Esophagus squamous epithelium (tissue), 5 donors: ENCODE measurements around the gene GPR161. TPM values are rescaled to one million over a fixed set of nuclear protein-coding genes. Genes with fewer than 3 reads are reported as not detected.

Experiments
- DNase-seq: peaks from one replicate; lab custom pipeline; 2025; lab: John Stamatoyannopoulos, UW
- H3K27ac ChIP-seq, 4 donors: fragments of 200-600 bp; sonication (generic); one replicate each; pipeline ENCODE4 v1.5.1; 2016 to 2019; ENCODE audit warnings: mild to moderate bottlenecking in 1 of 4
- H3K27me3 ChIP-seq, 4 donors: fragments of 200-600 bp; sonication (generic); 1 replicate in 3 of 4; 2 replicates in 1 of 4; pipeline versions ENCODE4 v1.5.1 to v1.6.0; 2017 to 2021; ENCODE audit warnings: antibody characterized with exemption in 1 of 4
- H3K36me3 ChIP-seq, 3 donors: fragments of 200-600 bp; sonication (generic); one replicate each; pipeline ENCODE4 v1.5.1; 2016 to 2019
- H3K4me1 ChIP-seq, 3 donors: fragments of 200-600 bp; sonication (generic); one replicate each; pipeline ENCODE4 v1.5.1; 2017 to 2019
- H3K4me3 ChIP-seq, 4 donors: fragments of 200-600 bp; sonication (generic); 1 replicate in 3 of 4; 2 replicates in 1 of 4; pipeline ENCODE4 v1.5.1; 2016 to 2019; ENCODE audit warnings: mild to moderate bottlenecking in 2 of 4, moderate library complexity in 1 of 4
- H3K9me3 ChIP-seq, 3 donors: fragments of 200-600 bp; sonication (generic); one replicate each; pipeline ENCODE4 v1.5.1; 2016 to 2019
- CTCF ChIP-seq, 6 experiments: fragments of 450-650 bp in 4 of 6; fragments of 200-600 bp in 2 of 6; sonication (generic) in 2 of 6; IDR thresholded peaks; one replicate each; pipeline ENCODE4 v1.5.1; 2016 to 2019; ENCODE audit warnings: antibody characterized with exemption in 6 of 6, mild to moderate bottlenecking in 4 of 6, moderate library complexity in 4 of 6
- POLR2A ChIP-seq, 4 donors: fragments of 450-650 bp; IDR thresholded peaks; one replicate each; pipeline ENCODE4 v1.6.1; 2017; ENCODE audit warnings: antibody characterized with exemption in 4 of 4, mild to moderate bottlenecking in 4 of 4, moderate library complexity in 3 of 4
- WGBS, 2 donors: methylation state at CpG; one replicate each; pipeline ENCODE4 v1.1.5; 2018; 5-methylcytosine and 5-hydroxymethylcytosine counted together
- intact Hi-C: fragments of 100-400 bp; cut with DNase I; formaldehyde crosslinking; loops from one replicate; pipeline ENCODE4 v1.15.0; 2022
- total RNA-seq, 4 donors: library from RNA; depleted of rRNA; stranded (reverse); fragments of >200 nt; gene quantifications; one replicate each; pipeline ENCODE4 v1.1.0, GENCODE V29; 2016
- donor health status: DM: yes; HTN: yes; CAD: no.

GPR161 gene
- total RNA-seq, 4 donors from 2014 or later: 1.7 to 12.2 (median 3.9) TPM

GRCh38 chr1:168098534-168099320, 38.0 kb downstream of the GPR161 start:
- no peak for TF ChIP-seq CTCF (IDR thresholded peaks at IDR 0.05)
- TF ChIP-seq POLR2A (IDR thresholded peaks at IDR 0.05): no peak
- H3K4me1 ChIP-seq: peaks cover 0 to 12% (median 0%) of the 10 kb centered on the region in 3 donors
- peaks cover 3 to 54% (median 6%) of the 10 kb centered on the region in 3 donors for H3K36me3 ChIP-seq
- no peaks in the 10 kb centered on the region for H3K27me3 ChIP-seq
- intact Hi-C loops: loop anchor here (5.0 kb wide), 1 partner anchor 49 kb away; no protein-coding TSS in a partner anchor
- no peak overlapping the region for H3K27ac ChIP-seq
- no peak overlapping the region for H3K4me3 ChIP-seq
- H3K9me3 ChIP-seq: no peaks in the 10 kb centered on the region
- DNase-seq: no peak
- 91 to 92% methylated on average over 6 to 9 of the region's 15 CpGs for WGBS, 2 donors

DNA sequence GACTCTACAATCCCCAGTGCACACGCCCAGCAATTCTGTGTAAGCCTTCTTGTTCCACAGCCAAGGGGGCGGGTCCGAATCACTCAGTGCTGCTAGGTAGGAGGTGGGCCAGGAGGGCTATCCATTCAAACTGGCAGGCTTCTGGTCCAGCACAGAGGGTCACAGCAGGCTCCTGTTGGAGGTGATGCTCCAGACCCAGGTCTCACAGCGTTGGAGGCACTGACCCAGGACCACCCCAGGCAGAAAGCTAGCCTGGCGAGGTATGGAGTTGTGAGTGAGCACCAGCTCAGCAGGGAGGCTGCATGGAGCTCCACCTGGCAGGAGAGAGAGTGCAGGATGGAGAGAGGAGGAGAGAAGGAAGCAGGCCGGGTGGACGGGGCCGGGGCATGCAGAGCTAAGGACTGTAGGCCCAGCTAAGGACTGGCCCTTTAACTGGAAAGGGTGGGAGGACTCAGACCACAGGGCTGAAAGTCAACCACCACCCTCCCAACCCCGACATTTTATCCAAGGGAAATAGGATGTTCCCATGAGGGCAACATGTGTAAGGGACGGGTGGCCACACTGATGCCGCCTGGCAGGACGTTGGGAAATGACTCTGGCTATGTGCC, 38.7 kb downstream of the GPR161 start:
- Histone ChIP-seq H3K4me1 (peaks cover 0 to 16% (median 0%) of the 10 kb centered on the region in 3 donors), H3K9me3 (no peaks in the 10 kb centered on the region), H3K4me3 (no peak overlapping the region), H3K27ac (no peak overlapping the region), H3K36me3 (peaks cover 0 to 52% (median 6%) of the 10 kb centered on the region in 3 donors), H3K27me3 (no peaks in the 10 kb centered on the region)
- no peak for DNase-seq
- WGBS, 2 donors: 90 to 94% methylated on average over 8 to 11 of the region's 12 CpGs
- no peak for TF ChIP-seq CTCF (IDR thresholded peaks at IDR 0.05)
- TF ChIP-seq POLR2A (IDR thresholded peaks at IDR 0.05): no peak
- intact Hi-C loops: loop anchor here (5.0 kb wide), 1 partner anchor 49 kb away; no protein-coding TSS in a partner anchor

DNA sequence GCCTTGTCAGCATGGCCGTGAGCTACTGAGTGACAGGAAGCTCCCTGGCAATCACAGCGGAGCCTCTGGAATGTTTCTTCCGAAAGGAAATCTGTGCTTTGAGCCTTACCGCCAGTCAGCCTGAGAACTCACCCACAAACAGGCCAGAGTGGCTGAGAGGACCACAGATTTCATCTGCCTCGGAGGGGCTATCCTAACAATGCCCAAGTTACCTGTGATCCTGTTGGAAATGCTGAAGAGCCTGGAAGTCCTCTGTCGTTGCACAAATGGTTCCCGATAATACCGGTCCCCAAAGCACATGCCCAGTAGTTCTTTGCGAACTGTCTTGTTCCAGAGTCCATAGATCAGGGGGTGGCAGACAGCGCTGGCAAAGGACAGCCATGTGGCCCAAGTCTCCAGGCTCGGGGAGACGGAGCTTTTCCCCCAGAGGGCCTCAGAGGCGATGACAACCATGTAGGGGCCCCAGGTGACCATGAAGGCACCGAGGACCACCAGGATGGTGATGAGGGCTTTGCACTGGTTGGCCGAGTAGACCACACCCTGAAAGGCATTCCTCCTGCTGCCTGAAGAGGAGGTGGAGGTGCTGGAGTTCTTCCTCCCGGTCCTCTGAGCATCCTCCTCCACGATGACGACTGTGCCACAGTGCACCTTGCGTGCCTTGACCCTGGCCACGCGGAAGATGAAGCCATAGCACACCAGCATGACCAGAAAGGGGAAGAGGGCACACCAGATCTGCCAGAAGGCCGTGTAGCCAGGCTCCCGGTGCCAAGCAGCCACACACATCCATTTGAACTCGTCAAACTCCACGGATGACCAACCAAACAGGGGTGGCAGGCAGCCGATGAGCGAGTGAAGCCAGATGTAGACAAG, 40.2 kb downstream of the GPR161 start:
- Histone ChIP-seq H3K4me1 (peaks cover 0 to 30% (median 0%) of the 10 kb centered on the region in 3 donors), H3K27me3 (no peaks in the 10 kb centered on the region), H3K27ac (no peak overlapping the region), H3K36me3 (peaks cover 0 to 52% (median 6%) of the 10 kb centered on the region in 3 donors), H3K4me3 (no peak overlapping the region), H3K9me3 (no peaks in the 10 kb centered on the region)
- intact Hi-C loops: loop anchor here (5.0 kb wide), 1 partner anchor 51 kb away; no protein-coding TSS in a partner anchor
- TF ChIP-seq POLR2A (IDR thresholded peaks at IDR 0.05) (no peak), CTCF (IDR thresholded peaks at IDR 0.05) (no peak)
- DNase-seq: no peak
- 93 to 94% methylated on average over 13 to 20 of the region's 27 CpGs for WGBS, 2 donors

GRCh38 chr1:168095476-168095875, 41.3 kb downstream of the GPR161 start:
- DNase-seq: no peak
- WGBS, 2 donors: 96 to 97% methylated on average over 6 of the region's 6 CpGs
- Histone ChIP-seq H3K4me1 (peaks cover 0 to 30% (median 0%) of the 10 kb centered on the region in 3 donors), H3K36me3 (peaks cover 0 to 54% (median 6%) of the 10 kb centered on the region in 3 donors), H3K27ac (no peak overlapping the region), H3K4me3 (no peak overlapping the region), H3K9me3 (no peaks in the 10 kb centered on the region), H3K27me3 (no peaks in the 10 kb centered on the region)
- TF ChIP-seq CTCF (IDR thresholded peaks at IDR 0.05) (no peak), POLR2A (IDR thresholded peaks at IDR 0.05) (no peak)
- intact Hi-C loops: loop anchor here (5.0 kb wide), 1 partner anchor 52 kb away; no protein-coding TSS in a partner anchor
